Subcutaneous adipose tissue (tissue), 4 donors: Measurements from ENCODE around the gene AMMECR1L. TPM values are rescaled to one million over a fixed set of nuclear protein-coding genes. Genes with fewer than 3 reads are reported as not detected.

Experiments
- total RNA-seq, 4 donors: library from RNA; depleted of rRNA; stranded (reverse); fragments of >200 nt; gene quantifications; one replicate each; pipeline ENCODE4 v1.1.0, GENCODE V29; 2016
- TF ChIP-seq, protein P1 (sequence below): fragments of 450-650 bp; IDR thresholded peaks from one replicate; pipeline ENCODE4 v1.5.1; 2016; ENCODE audit warnings: low read depth, mild to moderate bottlenecking, control low read depth, antibody characterized with exemption, moderate library complexity

AMMECR1L gene
- total RNA-seq, 4 donors from 2014 or later = 13.3 to 21.5 (median 14.9) TPM

DNA sequence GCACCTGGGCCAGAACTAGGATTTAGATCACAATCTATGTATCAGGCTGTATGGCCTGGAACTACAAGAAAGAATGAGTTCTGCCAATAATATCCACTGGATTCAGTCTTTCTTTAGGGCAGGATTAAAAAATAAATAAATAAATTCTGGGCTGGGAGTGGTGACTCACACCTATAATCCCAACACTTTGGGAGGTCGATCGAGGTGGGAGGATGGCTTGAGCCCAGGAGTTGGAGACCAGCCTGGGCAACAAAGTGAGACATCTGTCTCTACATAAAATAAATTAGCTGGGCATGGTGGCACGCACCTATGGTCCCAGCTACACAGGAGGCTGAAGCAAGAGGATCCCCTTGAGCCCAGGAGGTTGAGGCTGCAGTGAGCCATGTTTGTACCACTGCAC, 8.1 kb downstream of the AMMECR1L start:
- TF ChIP-seq, protein P1, sequence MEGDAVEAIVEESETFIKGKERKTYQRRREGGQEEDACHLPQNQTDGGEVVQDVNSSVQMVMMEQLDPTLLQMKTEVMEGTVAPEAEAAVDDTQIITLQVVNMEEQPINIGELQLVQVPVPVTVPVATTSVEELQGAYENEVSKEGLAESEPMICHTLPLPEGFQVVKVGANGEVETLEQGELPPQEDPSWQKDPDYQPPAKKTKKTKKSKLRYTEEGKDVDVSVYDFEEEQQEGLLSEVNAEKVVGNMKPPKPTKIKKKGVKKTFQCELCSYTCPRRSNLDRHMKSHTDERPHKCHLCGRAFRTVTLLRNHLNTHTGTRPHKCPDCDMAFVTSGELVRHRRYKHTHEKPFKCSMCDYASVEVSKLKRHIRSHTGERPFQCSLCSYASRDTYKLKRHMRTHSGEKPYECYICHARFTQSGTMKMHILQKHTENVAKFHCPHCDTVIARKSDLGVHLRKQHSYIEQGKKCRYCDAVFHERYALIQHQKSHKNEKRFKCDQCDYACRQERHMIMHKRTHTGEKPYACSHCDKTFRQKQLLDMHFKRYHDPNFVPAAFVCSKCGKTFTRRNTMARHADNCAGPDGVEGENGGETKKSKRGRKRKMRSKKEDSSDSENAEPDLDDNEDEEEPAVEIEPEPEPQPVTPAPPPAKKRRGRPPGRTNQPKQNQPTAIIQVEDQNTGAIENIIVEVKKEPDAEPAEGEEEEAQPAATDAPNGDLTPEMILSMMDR = no peak

DNA sequence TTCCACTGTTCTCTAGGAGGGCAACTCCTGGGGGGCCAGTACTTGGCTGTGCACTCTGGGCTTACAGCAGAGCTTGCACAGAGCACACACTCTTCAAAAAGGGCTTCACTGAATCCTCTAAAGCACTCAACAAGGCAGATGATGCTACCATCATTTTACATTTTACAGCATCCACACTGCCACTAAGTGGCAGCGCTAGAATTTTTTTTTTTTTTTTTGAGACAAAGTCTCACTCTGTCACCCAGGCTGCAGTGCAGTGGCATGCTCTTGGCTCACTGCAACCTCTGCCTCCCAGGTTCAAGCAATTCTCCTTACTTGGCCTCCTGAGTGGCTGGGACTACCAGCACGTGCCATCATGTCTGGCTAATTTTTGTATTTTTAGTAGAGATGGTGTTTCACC, 8.6 kb downstream of the AMMECR1L start:
- TF ChIP-seq, protein P1 = no peak

DNA sequence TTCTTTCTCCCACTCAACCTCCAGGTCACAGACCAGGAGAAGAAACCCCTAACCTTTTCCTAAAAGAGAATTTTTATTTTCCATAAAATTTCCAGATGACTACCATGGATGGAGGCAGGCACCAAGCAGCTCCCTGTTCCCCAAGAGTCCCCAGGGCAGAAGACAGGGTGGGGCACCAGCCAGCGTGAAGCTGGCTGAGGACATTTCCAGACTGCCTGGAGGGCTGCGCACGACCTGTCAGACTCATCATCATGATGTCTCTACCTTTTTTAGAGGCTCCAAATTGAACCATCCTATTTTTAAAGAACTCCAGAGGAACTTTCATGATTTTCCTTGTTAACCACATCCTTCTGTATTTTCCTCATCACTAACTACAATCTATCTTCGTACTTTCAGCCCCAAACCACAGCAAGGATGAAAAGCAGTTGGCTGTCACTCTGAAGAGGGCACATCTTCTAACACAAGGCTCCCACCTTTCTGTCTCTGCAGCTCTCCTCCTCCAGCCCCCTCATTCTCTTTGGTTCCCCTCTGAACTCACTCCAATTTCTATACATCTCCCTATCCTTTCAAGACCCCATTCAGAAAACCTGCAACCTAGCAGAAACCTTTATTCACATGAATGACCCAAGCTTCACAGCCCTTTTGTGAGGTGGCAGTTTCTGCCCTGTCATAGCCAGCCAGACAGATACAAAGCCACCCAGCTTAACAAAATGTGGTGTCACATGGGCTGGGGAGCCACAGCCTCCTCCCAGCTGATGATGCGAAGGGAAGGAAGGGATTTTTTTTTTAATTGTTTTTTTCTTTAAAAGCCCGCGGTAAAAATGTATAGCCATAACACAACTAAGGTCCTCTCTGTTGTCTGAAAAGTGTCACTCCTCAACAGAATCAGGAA, 11.1 kb downstream of the AMMECR1L start:
- TF ChIP-seq, protein P1 = no peak

DNA sequence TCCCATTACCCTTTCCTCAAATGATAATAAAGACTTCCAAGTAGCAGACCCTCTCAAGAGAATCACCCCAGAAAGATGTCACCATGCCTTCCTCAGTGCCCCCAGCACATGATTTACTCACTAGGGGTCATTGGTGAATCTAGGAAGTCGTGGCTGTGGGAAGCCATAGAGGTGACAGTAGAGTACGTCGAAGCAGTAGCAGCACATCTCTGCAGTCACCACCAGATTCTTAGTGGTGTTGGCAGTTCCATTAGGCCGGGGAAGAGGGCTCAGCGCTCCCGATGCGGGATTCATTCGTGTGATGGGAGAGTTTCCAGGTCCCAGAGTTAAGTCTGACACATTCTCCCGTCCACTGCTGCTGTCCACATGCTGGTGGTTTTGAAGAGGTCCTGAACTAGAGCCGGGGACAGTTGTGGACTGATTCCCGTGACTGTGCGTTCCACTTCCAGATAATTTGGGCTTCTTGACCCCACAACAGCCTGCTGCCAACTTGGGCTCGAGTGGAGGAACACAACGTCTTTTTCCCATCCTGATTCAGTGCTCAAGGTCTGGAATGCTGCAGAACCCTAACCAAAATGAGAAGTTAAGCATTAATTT, 12.0 kb downstream of the AMMECR1L start:
- TF ChIP-seq, protein P1 = no peak

DNA sequence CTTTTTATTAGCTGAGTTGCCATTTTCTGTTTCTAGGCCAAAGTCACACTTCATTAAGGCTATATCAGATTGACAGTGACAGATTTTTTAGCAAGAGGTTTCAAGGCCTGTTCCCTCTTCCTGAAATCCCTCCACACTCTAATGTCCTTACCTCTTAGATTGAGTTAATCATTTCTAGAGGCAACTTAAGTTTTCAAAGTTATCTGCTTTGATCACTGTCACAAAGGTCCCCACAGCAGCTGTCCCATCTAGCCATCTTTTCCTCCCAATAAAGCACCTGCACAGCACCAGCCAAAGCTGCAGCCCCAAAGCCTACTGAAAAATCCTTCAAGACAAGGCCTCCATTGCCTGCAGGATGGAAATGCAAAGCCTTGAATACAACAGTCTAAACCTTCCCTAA, 13.4 kb downstream of the AMMECR1L start:
- TF ChIP-seq, protein P1 = no peak

DNA sequence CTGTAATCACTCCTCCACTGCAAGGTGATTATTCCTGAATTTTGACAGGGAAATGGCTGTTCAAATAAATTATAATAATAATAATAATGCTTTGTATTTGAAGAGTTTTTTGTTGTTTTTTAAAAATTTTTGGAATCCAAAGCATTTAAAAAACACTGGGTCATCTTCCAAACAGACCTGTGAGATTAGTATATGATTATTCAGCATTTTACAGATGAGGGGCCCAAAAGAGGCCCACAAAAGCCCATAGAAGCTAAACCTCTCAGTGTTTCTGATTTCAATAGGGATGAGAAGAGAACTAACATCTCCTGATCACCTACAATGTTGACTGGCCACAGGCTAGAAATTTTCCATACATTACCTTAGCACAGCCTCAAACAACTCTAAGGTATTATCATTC, 19.8 kb downstream of the AMMECR1L start:
- TF ChIP-seq, protein P1 = no peak

DNA sequence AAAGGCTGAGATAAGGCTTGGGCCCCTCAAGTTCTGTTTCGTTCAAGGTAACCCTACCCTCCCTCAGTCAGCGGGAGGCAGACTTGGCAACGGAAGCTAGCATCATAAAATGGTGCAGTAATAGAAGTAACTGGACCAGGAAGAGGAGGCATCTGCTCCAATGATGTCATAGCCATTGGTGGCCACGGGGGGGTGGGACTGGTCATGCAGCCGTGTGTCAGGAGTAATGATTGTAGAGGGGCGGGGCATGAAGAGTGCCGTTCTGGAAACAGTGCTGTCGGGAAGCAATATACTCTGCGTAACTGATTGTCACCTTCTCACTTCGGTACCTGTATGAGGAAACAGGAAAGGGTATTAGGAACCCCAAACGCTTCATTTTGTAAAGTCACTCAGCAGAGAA, 20.9 kb downstream of the AMMECR1L start:
- TF ChIP-seq, protein P1 = no peak
